GM12864 (cell line): ENCODE data around the gene RPS6KA6.
A peak's percentile ranks its signal among the peaks of the same experiment; 100 is the strongest.

ENCODE experiments used
- DNase-seq: peaks from one replicate; pipeline ENCODE4 v3.0.0-alpha.2; 2011; ENCODE audit warnings: low read depth
- H3K4me3 ChIP-seq: 2 replicates; pipeline ENCODE4 v1.5.1; 2011; ENCODE audit warnings: mild to moderate bottlenecking, low read depth, low read length, control low read depth
- TF ChIP-seq, protein P1 (sequence below): IDR thresholded peaks from 2 replicates; pipeline ENCODE4 v1.5.1; 2011; ENCODE audit warnings: low read depth, mild to moderate bottlenecking, moderate library complexity, low read length, control low read depth, inconsistent platforms; ENCODE audit errors: missing control alignments

The RPS6KA6 gene

DNA sequence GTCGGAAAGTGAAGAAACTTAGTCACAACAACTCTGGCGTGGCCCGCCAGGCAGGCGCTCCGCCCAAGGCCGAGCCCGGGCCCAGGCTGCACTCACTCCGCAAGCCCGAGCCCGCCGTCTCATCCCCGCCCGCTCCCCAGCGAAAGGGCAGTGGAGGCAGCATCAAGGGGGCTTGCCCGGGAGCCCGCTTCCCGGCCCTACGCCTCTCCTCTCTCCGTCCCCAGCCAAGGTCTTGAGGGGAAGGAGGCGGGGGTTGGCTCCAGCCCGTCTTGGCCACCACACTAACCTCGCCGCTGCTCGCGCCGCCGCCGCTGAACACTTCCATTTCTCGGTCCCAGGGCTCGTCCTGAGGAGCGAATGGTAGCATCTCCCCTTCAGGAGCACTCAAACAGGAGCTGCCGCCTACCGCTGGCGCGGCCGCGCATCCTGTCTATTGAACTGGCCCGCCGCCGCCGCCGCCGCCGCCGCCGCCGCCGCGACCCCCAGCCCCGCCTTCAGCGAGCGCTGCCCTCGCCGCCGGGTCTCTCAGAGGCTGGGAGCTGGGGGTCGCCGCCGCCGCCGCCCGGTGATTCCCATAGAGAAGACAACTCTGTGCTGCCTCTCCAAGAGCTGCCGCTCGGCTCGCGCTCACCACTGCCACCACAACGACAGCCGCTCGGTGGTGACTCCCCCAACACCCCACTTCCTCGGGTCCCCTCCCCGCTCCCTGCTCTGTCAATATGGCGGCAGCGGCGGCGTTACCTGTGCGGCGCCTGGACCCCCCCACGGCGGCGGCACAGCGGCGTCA is at the start of gene RPS6KA6:
Gene RPS6KA6, minus strand, starts transcription at position 667 of the 787 bp plus-strand sequence. Its CDS starts 300 bp downstream, at position 367.
- H3K4me3 ChIP-seq, result peak within 1 kb of the TSS; percentile 69
- DNase-seq, result no peak
- TF ChIP-seq, protein P1, sequence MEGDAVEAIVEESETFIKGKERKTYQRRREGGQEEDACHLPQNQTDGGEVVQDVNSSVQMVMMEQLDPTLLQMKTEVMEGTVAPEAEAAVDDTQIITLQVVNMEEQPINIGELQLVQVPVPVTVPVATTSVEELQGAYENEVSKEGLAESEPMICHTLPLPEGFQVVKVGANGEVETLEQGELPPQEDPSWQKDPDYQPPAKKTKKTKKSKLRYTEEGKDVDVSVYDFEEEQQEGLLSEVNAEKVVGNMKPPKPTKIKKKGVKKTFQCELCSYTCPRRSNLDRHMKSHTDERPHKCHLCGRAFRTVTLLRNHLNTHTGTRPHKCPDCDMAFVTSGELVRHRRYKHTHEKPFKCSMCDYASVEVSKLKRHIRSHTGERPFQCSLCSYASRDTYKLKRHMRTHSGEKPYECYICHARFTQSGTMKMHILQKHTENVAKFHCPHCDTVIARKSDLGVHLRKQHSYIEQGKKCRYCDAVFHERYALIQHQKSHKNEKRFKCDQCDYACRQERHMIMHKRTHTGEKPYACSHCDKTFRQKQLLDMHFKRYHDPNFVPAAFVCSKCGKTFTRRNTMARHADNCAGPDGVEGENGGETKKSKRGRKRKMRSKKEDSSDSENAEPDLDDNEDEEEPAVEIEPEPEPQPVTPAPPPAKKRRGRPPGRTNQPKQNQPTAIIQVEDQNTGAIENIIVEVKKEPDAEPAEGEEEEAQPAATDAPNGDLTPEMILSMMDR, result no peak

GRCh38 chrX:84224741-84225140 is 36.7 kb upstream of the RPS6KA6 start:
- TF ChIP-seq, protein P1, result no peak
- no peak overlapping the region for H3K4me3 ChIP-seq
- DNase-seq, result no peak

DNA sequence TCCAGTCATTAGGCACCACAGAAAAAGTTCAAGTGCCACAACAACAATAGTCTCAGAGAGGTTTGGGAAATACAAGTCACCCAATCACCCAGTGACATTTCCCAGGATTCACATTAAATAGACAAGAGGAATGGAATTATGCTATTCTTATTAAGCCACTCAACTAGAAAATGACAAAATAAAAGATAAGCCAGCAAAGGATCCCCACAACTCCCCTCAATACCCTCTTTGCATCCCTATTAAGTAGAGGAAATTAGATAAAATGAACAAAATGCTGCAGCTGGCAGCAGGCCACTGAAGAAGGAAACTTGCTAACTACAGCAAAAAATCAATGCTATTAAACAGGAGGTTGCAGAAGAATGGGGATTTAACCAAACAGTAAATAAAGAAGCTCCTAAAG is 35.3 kb upstream of the RPS6KA6 start:
- DNase-seq, result no peak
- TF ChIP-seq, protein P1, result no peak
- H3K4me3 ChIP-seq, result no peak overlapping the region

DNA sequence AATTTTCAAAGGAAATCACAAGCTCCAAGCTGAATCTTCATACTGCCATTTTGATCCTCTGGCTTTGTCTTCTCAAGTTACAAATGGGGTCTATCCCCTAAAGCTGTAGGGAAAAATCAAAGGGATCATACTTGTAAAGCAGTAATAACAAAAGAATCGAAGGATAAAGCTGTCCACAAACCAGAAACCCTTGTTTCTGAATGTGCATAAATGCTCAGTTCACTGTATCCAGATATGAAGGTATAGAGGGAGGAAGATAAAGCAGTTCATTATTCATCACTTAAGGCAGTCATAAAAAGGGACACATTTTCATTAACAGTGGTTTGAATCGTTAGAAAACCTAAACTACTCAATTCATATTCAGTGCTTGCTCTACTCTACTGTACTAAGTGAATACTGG is 33.2 kb upstream of the RPS6KA6 start:
- DNase-seq, result no peak
- H3K4me3 ChIP-seq, result no peak overlapping the region
- TF ChIP-seq, protein P1, result no peak

DNA sequence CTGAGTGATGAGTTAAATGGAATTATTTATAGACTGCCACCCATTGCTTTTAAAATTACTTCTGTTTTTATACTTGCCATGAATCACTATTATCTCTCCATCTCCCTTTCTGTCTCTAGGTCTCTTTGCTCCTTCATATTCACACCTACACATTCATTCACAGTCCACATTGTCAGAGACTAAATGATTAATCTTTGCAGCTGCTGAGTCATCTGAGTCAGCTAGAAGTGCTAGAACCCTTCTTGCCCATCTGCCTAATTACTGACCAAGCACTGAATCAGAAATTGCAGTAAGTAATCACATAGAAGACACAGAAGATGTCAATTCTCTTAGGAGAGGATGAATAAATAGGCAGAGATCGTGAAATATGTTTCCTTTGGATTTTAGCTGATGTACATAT is 31.6 kb upstream of the RPS6KA6 start:
- TF ChIP-seq, protein P1, result no peak
- H3K4me3 ChIP-seq, result no peak overlapping the region
- no peak for DNase-seq

GRCh38 chrX:84218726-84219125 is 30.7 kb upstream of the RPS6KA6 start:
- H3K4me3 ChIP-seq, result no peak overlapping the region
- no peak for DNase-seq
- TF ChIP-seq, protein P1, result no peak

GRCh38 chrX:84216881-84217280 is 28.9 kb upstream of the RPS6KA6 start:
- DNase-seq, result no peak
- H3K4me3 ChIP-seq, result no peak overlapping the region
- TF ChIP-seq, protein P1, result no peak
